GM23248 (cell line): ENCODE data around the gene MROH7.

Experiments used
- EZH2 ChIP-seq: fragments of 200-600 bp; sonication (generic); IDR thresholded peaks from 2 replicates; pipeline ENCODE4 v1.6.1; 2018; ENCODE audit warnings: antibody characterized with exemption, mild to moderate bottlenecking; ENCODE audit not compliant: insufficient read depth, poor library complexity, severe bottlenecking
- EZH2phosphoT487 ChIP-seq: fragments of 200-600 bp; sonication (generic); IDR thresholded peaks from 2 replicates; pipeline ENCODE4 v1.6.1; 2018; ENCODE audit warnings: antibody characterized with exemption, moderate library complexity, mild to moderate bottlenecking, low read depth; ENCODE audit not compliant: insufficient read depth

- no peak for TF ChIP-seq EZH2
- TF ChIP-seq EZH2phosphoT487 = no peak
Observed at GRCh38 chr1:54668567-54668966, 27.0 kb downstream of the MROH7 start.
